ENCODE measurements around the gene FGFR2. TPM values are rescaled to one million over a fixed set of nuclear protein-coding genes. Genes with fewer than 3 reads are reported as not detected.

Gene FGFR2
- total RNA-seq, 1 donor from 2014 or later: 8.0 TPM

GRCh38 chr10:121596689-121597503, 1.3 kb downstream of the FGFR2 start:
- Mint-ChIP-seq H3K4me3 (ENCODE audit: unreplicated experiment) (peak overlapping the region; percentile 84), H3K27ac (ENCODE audit: unreplicated experiment) (peak overlapping the region; percentile 63), H3K36me3 (ENCODE audit: unreplicated experiment) (no peaks in the 10 kb centered on the region), H3K9me3 (ENCODE audit: unreplicated experiment) (no peaks in the 10 kb centered on the region), H3K4me1 (ENCODE audit: unreplicated experiment) (peaks cover 13% of the 10 kb centered on the region), H3K27me3 (ENCODE audit: unreplicated experiment) (peaks cover 35% of the 10 kb centered on the region)
- DNase-seq (ENCODE audit: extremely low spot score, unreplicated experiment): no peak
- TF ChIP-seq, protein P1, sequence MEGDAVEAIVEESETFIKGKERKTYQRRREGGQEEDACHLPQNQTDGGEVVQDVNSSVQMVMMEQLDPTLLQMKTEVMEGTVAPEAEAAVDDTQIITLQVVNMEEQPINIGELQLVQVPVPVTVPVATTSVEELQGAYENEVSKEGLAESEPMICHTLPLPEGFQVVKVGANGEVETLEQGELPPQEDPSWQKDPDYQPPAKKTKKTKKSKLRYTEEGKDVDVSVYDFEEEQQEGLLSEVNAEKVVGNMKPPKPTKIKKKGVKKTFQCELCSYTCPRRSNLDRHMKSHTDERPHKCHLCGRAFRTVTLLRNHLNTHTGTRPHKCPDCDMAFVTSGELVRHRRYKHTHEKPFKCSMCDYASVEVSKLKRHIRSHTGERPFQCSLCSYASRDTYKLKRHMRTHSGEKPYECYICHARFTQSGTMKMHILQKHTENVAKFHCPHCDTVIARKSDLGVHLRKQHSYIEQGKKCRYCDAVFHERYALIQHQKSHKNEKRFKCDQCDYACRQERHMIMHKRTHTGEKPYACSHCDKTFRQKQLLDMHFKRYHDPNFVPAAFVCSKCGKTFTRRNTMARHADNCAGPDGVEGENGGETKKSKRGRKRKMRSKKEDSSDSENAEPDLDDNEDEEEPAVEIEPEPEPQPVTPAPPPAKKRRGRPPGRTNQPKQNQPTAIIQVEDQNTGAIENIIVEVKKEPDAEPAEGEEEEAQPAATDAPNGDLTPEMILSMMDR (IDR thresholded peaks at IDR 0.05): peak; percentile 51

DNA sequence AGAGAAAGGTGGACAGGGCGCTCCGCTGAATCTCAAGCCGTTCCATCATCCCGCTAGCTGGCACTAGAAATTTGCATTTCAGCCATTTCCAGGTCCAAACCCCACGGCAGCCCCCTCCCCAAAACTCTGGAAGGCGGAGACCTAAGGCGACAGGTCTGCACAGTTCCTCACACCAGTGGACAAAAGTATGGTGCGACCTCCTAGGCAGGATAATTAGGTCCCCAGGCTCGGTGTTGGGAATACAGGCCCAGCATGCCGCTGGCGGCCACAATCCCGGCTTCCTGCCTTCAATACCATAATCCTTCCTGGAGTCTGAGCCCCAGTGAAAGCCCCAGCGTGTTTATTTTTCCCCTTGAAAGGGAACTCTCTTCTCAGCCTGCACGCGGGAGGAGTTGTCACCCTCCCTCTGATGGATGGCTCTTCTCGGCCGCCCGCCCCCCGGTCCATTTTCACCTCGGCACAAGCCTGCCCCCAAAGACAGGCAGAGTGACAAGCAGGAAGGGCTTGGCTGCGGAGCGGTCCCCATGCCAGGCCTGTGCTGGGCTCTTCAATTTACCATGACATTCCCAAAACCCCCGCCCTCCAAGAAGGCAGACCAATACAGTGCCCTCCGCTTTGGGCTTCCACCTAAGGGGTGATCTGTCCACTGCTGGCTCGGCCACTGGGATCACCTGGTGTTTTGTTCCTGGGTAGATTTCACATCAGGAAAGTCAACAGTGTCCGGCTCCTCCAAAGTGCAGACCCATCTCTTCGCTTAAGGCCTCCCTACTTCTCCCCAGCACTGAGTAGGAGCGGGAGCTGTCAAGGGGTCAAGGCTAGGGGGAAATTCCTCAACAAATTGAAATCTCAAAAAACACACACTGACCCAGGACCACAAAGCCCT, 2.2 kb downstream of the FGFR2 start:
- Mint-ChIP-seq H3K27me3 (ENCODE audit: unreplicated experiment) (peaks cover 28% of the 10 kb centered on the region), H3K4me1 (ENCODE audit: unreplicated experiment) (peaks cover 13% of the 10 kb centered on the region), H3K9me3 (ENCODE audit: unreplicated experiment) (no peaks in the 10 kb centered on the region), H3K27ac (ENCODE audit: unreplicated experiment) (no peak overlapping the region), H3K4me3 (ENCODE audit: unreplicated experiment) (peak overlapping the region; percentile 84), H3K36me3 (ENCODE audit: unreplicated experiment) (no peaks in the 10 kb centered on the region)
- no peak for DNase-seq (ENCODE audit: extremely low spot score, unreplicated experiment)
- TF ChIP-seq, protein P1 (IDR thresholded peaks at IDR 0.05): no peak

DNA sequence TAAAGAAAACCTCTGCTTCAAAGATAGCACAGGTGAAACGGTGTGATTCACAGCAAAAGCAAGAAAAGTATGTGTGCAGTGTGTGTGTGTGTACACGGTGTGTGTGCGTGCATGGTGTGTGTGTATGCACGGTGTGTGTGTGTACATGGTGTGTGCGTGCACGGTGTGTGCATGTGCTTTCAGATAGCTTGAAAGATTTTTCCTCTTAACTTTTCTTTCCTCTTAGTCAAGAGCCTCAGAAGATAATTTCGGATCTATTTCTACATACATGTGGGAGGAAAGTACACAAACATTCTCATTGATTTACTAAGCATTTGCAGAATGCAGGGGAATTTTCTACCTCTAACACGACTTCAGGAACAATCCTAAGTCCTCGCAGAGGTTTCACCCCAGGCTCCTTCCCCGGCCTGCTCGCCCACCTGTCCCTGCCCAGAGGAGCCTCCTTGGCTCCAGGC, 2.9 kb downstream of the FGFR2 start:
- no peak overlapping the region for H3K27ac Mint-ChIP-seq (ENCODE audit: unreplicated experiment)
- no peak overlapping the region for H3K4me3 Mint-ChIP-seq (ENCODE audit: unreplicated experiment)
- TF ChIP-seq, protein P1 (IDR thresholded peaks at IDR 0.05): no peak
- H3K27me3 Mint-ChIP-seq (ENCODE audit: unreplicated experiment): peaks cover 22% of the 10 kb centered on the region
- no peak for DNase-seq (ENCODE audit: extremely low spot score, unreplicated experiment)
- peaks cover 2% of the 10 kb centered on the region for H3K36me3 Mint-ChIP-seq (ENCODE audit: unreplicated experiment)
- H3K4me1 Mint-ChIP-seq (ENCODE audit: unreplicated experiment): peaks cover 13% of the 10 kb centered on the region
- H3K9me3 Mint-ChIP-seq (ENCODE audit: unreplicated experiment): no peaks in the 10 kb centered on the region

GRCh38 chr10:121594623-121595350, 3.5 kb downstream of the FGFR2 start:
- no peak overlapping the region for H3K4me3 Mint-ChIP-seq (ENCODE audit: unreplicated experiment)
- H3K36me3 Mint-ChIP-seq (ENCODE audit: unreplicated experiment): peaks cover 2% of the 10 kb centered on the region

More at GRCh38 chr10:121594623-121595350, 3.5 kb downstream of the FGFR2 start:
- no peak overlapping the region for H3K27ac Mint-ChIP-seq (ENCODE audit: unreplicated experiment)
- H3K9me3 Mint-ChIP-seq (ENCODE audit: unreplicated experiment): no peaks in the 10 kb centered on the region
- H3K27me3 Mint-ChIP-seq (ENCODE audit: unreplicated experiment): peaks cover 17% of the 10 kb centered on the region
- no peak for DNase-seq (ENCODE audit: extremely low spot score, unreplicated experiment)
- peaks cover 13% of the 10 kb centered on the region for H3K4me1 Mint-ChIP-seq (ENCODE audit: unreplicated experiment)
- TF ChIP-seq, protein P1 (IDR thresholded peaks at IDR 0.05): no peak

Data from osteocyte (in vitro differentiated cells).